ENCODE data around the gene ATAD3C. TPM values are rescaled to one million over a fixed set of nuclear protein-coding genes. Genes with fewer than 3 reads are reported as not detected.

The ATAD3C gene
- total and polyA plus RNA-seq, 2 donors (not counting 1 experiment from before 2014, with no cell fraction given), result 0.17 TPM; not detected in 1

- Histone ChIP-seq H3K9ac (ENCODE audit: insufficient read depth, low read length) (no peak overlapping the region), H3K4me2 (ENCODE audit: extremely low read depth, insufficient read depth, low read length) (no peak overlapping the region), H3K27me3 (ENCODE audit: control insufficient read depth, insufficient read depth, low read length) (no peaks in the 10 kb centered on the region), H2AFZ (ENCODE audit: low read length) (no peak overlapping the region), H3K9me3 (ENCODE audit: control insufficient read depth, insufficient read depth, low read depth, low read length) (no peaks in the 10 kb centered on the region), H3K27ac (ENCODE audit: insufficient read depth, low read length) (no peak overlapping the region), H3K36me3 (ENCODE audit: control insufficient read depth, insufficient read depth, low read length) (no peaks in the 10 kb centered on the region), H3K4me1 (ENCODE audit: control insufficient read depth, extremely low read depth, insufficient read depth, low read length) (peaks cover 25% of the 10 kb centered on the region), H3K79me2 (ENCODE audit: control insufficient read depth, insufficient read depth, low read length) (no peaks in the 10 kb centered on the region), H3K4me3 (replicated peaks in 1 of 4; ENCODE audit: control extremely low read depth in 1 of 4, insufficient read depth in 1 of 4, low read depth in 3 of 4, low read length in 4 of 4) (no peak overlapping the region), H4K20me1 (ENCODE audit: control insufficient read depth, extremely low read depth, insufficient read depth, low read length) (no peaks in the 10 kb centered on the region)
- no peak for TF ChIP-seq EZH2 (IDR thresholded peaks at IDR 0.05; ENCODE audit: low read length, missing control alignments)
- no peak for TF ChIP-seq CTCF (conservative IDR thresholded peaks at IDR 0.05 in 1 of 2, IDR thresholded peaks at IDR 0.05 in 1 of 2; ENCODE audit: low read depth in 1 of 2, low read length in 2 of 2)
- peak; percentile 35 to 41 for DNase-seq (ENCODE audit: low read depth in 2 of 2)
Observed at GRCh38 chr1:1429671-1430073, 19.8 kb upstream of the ATAD3C start.

- H3K4me2 ChIP-seq (ENCODE audit: extremely low read depth, insufficient read depth, low read length), result peak overlapping the region; percentile 51
- no peaks in the 10 kb centered on the region for H3K79me2 ChIP-seq (ENCODE audit: control insufficient read depth, insufficient read depth, low read length)
- H2AFZ ChIP-seq (ENCODE audit: low read length), result peak overlapping the region; percentile 73
- peaks cover 29% of the 10 kb centered on the region for H3K4me1 ChIP-seq (ENCODE audit: control insufficient read depth, extremely low read depth, insufficient read depth, low read length)
- TF ChIP-seq EZH2 (IDR thresholded peaks at IDR 0.05; ENCODE audit: low read length, missing control alignments) (no peak), CTCF (conservative IDR thresholded peaks at IDR 0.05 in 1 of 2, IDR thresholded peaks at IDR 0.05 in 1 of 2; ENCODE audit: low read depth in 1 of 2, low read length in 2 of 2) (peak in 1 of 2 donors; percentile 17)
- no peaks in the 10 kb centered on the region for H3K36me3 ChIP-seq (ENCODE audit: control insufficient read depth, insufficient read depth, low read length)
- no peaks in the 10 kb centered on the region for H3K9me3 ChIP-seq (ENCODE audit: control insufficient read depth, insufficient read depth, low read depth, low read length)
- H3K27ac ChIP-seq (ENCODE audit: insufficient read depth, low read length), result peak overlapping the region; percentile 47
- no peak overlapping the region for H3K4me3 ChIP-seq (replicated peaks in 1 of 4; ENCODE audit: control extremely low read depth in 1 of 4, insufficient read depth in 1 of 4, low read depth in 3 of 4, low read length in 4 of 4)
- H4K20me1 ChIP-seq (ENCODE audit: control insufficient read depth, extremely low read depth, insufficient read depth, low read length), result no peaks in the 10 kb centered on the region
- DNase-seq (ENCODE audit: low read depth in 2 of 2), result peak; percentile 59 to 75
- H3K27me3 ChIP-seq (ENCODE audit: control insufficient read depth, insufficient read depth, low read length), result no peaks in the 10 kb centered on the region
- peak overlapping the region; percentile 46 for H3K9ac ChIP-seq (ENCODE audit: insufficient read depth, low read length)
Observed at GRCh38 chr1:1430114-1430982, 19.1 kb upstream of the ATAD3C start.

- H3K27me3 ChIP-seq (ENCODE audit: control insufficient read depth, insufficient read depth, low read length), result no peaks in the 10 kb centered on the region
- H3K36me3 ChIP-seq (ENCODE audit: control insufficient read depth, insufficient read depth, low read length), result no peaks in the 10 kb centered on the region
- H3K9ac ChIP-seq (ENCODE audit: insufficient read depth, low read length), result no peak overlapping the region
- H3K27ac ChIP-seq (ENCODE audit: insufficient read depth, low read length), result no peak overlapping the region
- no peaks in the 10 kb centered on the region for H3K9me3 ChIP-seq (ENCODE audit: control insufficient read depth, insufficient read depth, low read depth, low read length)
- TF ChIP-seq CTCF (conservative IDR thresholded peaks at IDR 0.05 in 1 of 2, IDR thresholded peaks at IDR 0.05 in 1 of 2; ENCODE audit: low read depth in 1 of 2, low read length in 2 of 2) (no peak), EZH2 (IDR thresholded peaks at IDR 0.05; ENCODE audit: low read length, missing control alignments) (no peak)
- peaks cover 29% of the 10 kb centered on the region for H3K4me1 ChIP-seq (ENCODE audit: control insufficient read depth, extremely low read depth, insufficient read depth, low read length)
- H3K4me2 ChIP-seq (ENCODE audit: extremely low read depth, insufficient read depth, low read length), result no peak overlapping the region
- H3K79me2 ChIP-seq (ENCODE audit: control insufficient read depth, insufficient read depth, low read length), result no peaks in the 10 kb centered on the region
- DNase-seq (ENCODE audit: low read depth in 2 of 2), result no peak
- no peak overlapping the region for H2AFZ ChIP-seq (ENCODE audit: low read length)
- H3K4me3 ChIP-seq (replicated peaks in 1 of 4; ENCODE audit: control extremely low read depth in 1 of 4, insufficient read depth in 1 of 4, low read depth in 3 of 4, low read length in 4 of 4), result no peak overlapping the region
- H4K20me1 ChIP-seq (ENCODE audit: control insufficient read depth, extremely low read depth, insufficient read depth, low read length), result no peaks in the 10 kb centered on the region
Observed at GRCh38 chr1:1430992-1431844, 18.3 kb upstream of the ATAD3C start.
